ENCODE data around the gene HYAL3.

Gene HYAL3

GRCh38 chr3:50294492-50295403, 4.5 kb downstream of the HYAL3 start:
- DNase-seq (ENCODE audit: low read depth, low spot score), result no peak
- Histone ChIP-seq H3K27me3 (ENCODE audit: insufficient read depth, insufficient read length) (no peaks in the 10 kb centered on the region), H3K9ac (ENCODE audit: insufficient read length, low read depth) (no peak overlapping the region), H3K4me1 (ENCODE audit: insufficient read depth, insufficient read length) (peaks cover 10% of the 10 kb centered on the region), H3K4me3 (ENCODE audit: insufficient read length, low read depth) (no peak overlapping the region), H3K9me3 (ENCODE audit: insufficient read depth, low read length) (no peaks in the 10 kb centered on the region), H3K36me3 (ENCODE audit: insufficient read depth, insufficient read length, low read length) (peaks cover 19% of the 10 kb centered on the region)
- TF ChIP-seq SUZ12 (IDR thresholded peaks at IDR 0.05; ENCODE audit: extremely low read depth, insufficient read depth, insufficient read length) (no peak), YY1 (IDR thresholded peaks at IDR 0.05; ENCODE audit: insufficient read depth, insufficient read length) (no peak), ZNF274 (IDR thresholded peaks at IDR 0.05; ENCODE audit: low read depth, low read length) (no peak)

- Histone ChIP-seq H3K9ac (ENCODE audit: insufficient read length, low read depth) (no peak overlapping the region), H3K4me3 (ENCODE audit: insufficient read length, low read depth) (no peak overlapping the region), H3K36me3 (ENCODE audit: insufficient read depth, insufficient read length, low read length) (peaks cover 26% of the 10 kb centered on the region), H3K4me1 (ENCODE audit: insufficient read depth, insufficient read length) (peaks cover 10% of the 10 kb centered on the region), H3K9me3 (ENCODE audit: insufficient read depth, low read length) (no peaks in the 10 kb centered on the region), H3K27me3 (ENCODE audit: insufficient read depth, insufficient read length) (no peaks in the 10 kb centered on the region)
- DNase-seq (ENCODE audit: low read depth, low spot score), result no peak
- no peak for TF ChIP-seq ZNF274 (IDR thresholded peaks at IDR 0.05; ENCODE audit: low read depth, low read length)
- TF ChIP-seq YY1 (IDR thresholded peaks at IDR 0.05; ENCODE audit: insufficient read depth, insufficient read length), result no peak
- no peak for TF ChIP-seq SUZ12 (IDR thresholded peaks at IDR 0.05; ENCODE audit: extremely low read depth, insufficient read depth, insufficient read length)
Measured at GRCh38 chr3:50294089-50294488, 5.1 kb downstream of the HYAL3 start.

GRCh38 chr3:50293079-50293801, 6.0 kb downstream of the HYAL3 start:
- Histone ChIP-seq H3K9ac (ENCODE audit: insufficient read length, low read depth) (peak overlapping the region; percentile 71), H3K36me3 (ENCODE audit: insufficient read depth, insufficient read length, low read length) (peaks cover 34% of the 10 kb centered on the region), H3K4me1 (ENCODE audit: insufficient read depth, insufficient read length) (peaks cover 10% of the 10 kb centered on the region), H3K4me3 (ENCODE audit: insufficient read length, low read depth) (no peak overlapping the region), H3K9me3 (ENCODE audit: insufficient read depth, low read length) (no peaks in the 10 kb centered on the region), H3K27me3 (ENCODE audit: insufficient read depth, insufficient read length) (no peaks in the 10 kb centered on the region)
- TF ChIP-seq SUZ12 (IDR thresholded peaks at IDR 0.05; ENCODE audit: extremely low read depth, insufficient read depth, insufficient read length) (no peak), ZNF274 (IDR thresholded peaks at IDR 0.05; ENCODE audit: low read depth, low read length) (no peak)
- no peak for DNase-seq (ENCODE audit: low read depth, low spot score)

GRCh38 chr3:50292159-50293078, 6.8 kb downstream of the HYAL3 start, which contains the start of gene IFRD2:
TSS of gene IFRD2 (minus strand) at chr3:50292429. CDS start at chr3:50292274, 155 bp downstream.
- Histone ChIP-seq H3K4me1 (ENCODE audit: insufficient read depth, insufficient read length) (peaks cover 10% of the 10 kb centered on the region), H3K36me3 (ENCODE audit: insufficient read depth, insufficient read length, low read length) (peaks cover 42% of the 10 kb centered on the region), H3K9me3 (ENCODE audit: insufficient read depth, low read length) (no peaks in the 10 kb centered on the region), H3K9ac (ENCODE audit: insufficient read length, low read depth) (peak within 1 kb of the TSS; percentile 97), H3K4me3 (ENCODE audit: insufficient read length, low read depth) (peak within 1 kb of the TSS; percentile 87), H3K27me3 (ENCODE audit: insufficient read depth, insufficient read length) (no peaks in the 10 kb centered on the region)
- peak; percentile 69 for TF ChIP-seq YY1 (IDR thresholded peaks at IDR 0.05; ENCODE audit: insufficient read depth, insufficient read length)
- TF ChIP-seq SUZ12 (IDR thresholded peaks at IDR 0.05; ENCODE audit: extremely low read depth, insufficient read depth, insufficient read length), result no peak
- DNase-seq (ENCODE audit: low read depth, low spot score), result peak; percentile 97

GRCh38 chr3:50290161-50290641, 9.0 kb downstream of the HYAL3 start:
- Histone ChIP-seq H3K36me3 (ENCODE audit: insufficient read depth, insufficient read length, low read length) (peaks cover 51% of the 10 kb centered on the region), H3K9ac (ENCODE audit: insufficient read length, low read depth) (no peak overlapping the region)

GRCh38 chr3:50289130-50289529, 10.1 kb downstream of the HYAL3 start:
- no peak overlapping the region for H3K9ac ChIP-seq (ENCODE audit: insufficient read length, low read depth)
- no peak for DNase-seq (ENCODE audit: low read depth, low spot score)

More at GRCh38 chr3:50290161-50290641, 9.0 kb downstream of the HYAL3 start:
- no peak overlapping the region for H3K4me3 ChIP-seq (ENCODE audit: insufficient read length, low read depth)
- H3K4me1 ChIP-seq (ENCODE audit: insufficient read depth, insufficient read length), result peaks cover 15% of the 10 kb centered on the region
- TF ChIP-seq YY1 (IDR thresholded peaks at IDR 0.05; ENCODE audit: insufficient read depth, insufficient read length) (no peak), ZNF274 (IDR thresholded peaks at IDR 0.05; ENCODE audit: low read depth, low read length) (no peak), SUZ12 (IDR thresholded peaks at IDR 0.05; ENCODE audit: extremely low read depth, insufficient read depth, insufficient read length) (no peak)
- no peaks in the 10 kb centered on the region for H3K9me3 ChIP-seq (ENCODE audit: insufficient read depth, low read length)
- no peak for DNase-seq (ENCODE audit: low read depth, low spot score)
- H3K27me3 ChIP-seq (ENCODE audit: insufficient read depth, insufficient read length), result no peaks in the 10 kb centered on the region

More at GRCh38 chr3:50289130-50289529, 10.1 kb downstream of the HYAL3 start:
- H3K9me3 ChIP-seq (ENCODE audit: insufficient read depth, low read length), result no peaks in the 10 kb centered on the region
- no peak overlapping the region for H3K4me3 ChIP-seq (ENCODE audit: insufficient read length, low read depth)
- H3K36me3 ChIP-seq (ENCODE audit: insufficient read depth, insufficient read length, low read length), result peaks cover 51% of the 10 kb centered on the region
- no peaks in the 10 kb centered on the region for H3K27me3 ChIP-seq (ENCODE audit: insufficient read depth, insufficient read length)
- H3K4me1 ChIP-seq (ENCODE audit: insufficient read depth, insufficient read length), result peaks cover 15% of the 10 kb centered on the region
- no peak for TF ChIP-seq YY1 (IDR thresholded peaks at IDR 0.05; ENCODE audit: insufficient read depth, insufficient read length)
- no peak for TF ChIP-seq ZNF274 (IDR thresholded peaks at IDR 0.05; ENCODE audit: low read depth, low read length)
- TF ChIP-seq SUZ12 (IDR thresholded peaks at IDR 0.05; ENCODE audit: extremely low read depth, insufficient read depth, insufficient read length), result no peak
